Neural cell (in vitro differentiated cells): ENCODE data around the gene NCS1. TPM values are rescaled to one million over a fixed set of nuclear protein-coding genes. Genes with fewer than 3 reads are reported as not detected.

ENCODE experiments used
- H2AFZ ChIP-seq: fragments of 200-600, 300-800 bp; sonication (generic), shearing (Covaris generic); 2 replicates; pipeline ENCODE4 v1.6.0; 2014; ENCODE audit warnings: low read depth, mild to moderate bottlenecking, antibody characterized with exemption, low read length, moderate library complexity
- H3F3A ChIP-seq: fragments of 200-600 bp; shearing (Covaris generic); 2 replicates; pipeline ENCODE4 v1.6.1; 2016; ENCODE audit warnings: mild to moderate bottlenecking, moderate library complexity, mixed read lengths, antibody characterized with exemption, low read length; ENCODE audit not compliant: insufficient read depth, poor library complexity, severe bottlenecking
- H3K27ac ChIP-seq: fragments of 200-600, 300-800 bp; sonication (generic), shearing (Covaris generic); 2 replicates; pipeline ENCODE4 v1.5.1; 2014; ENCODE audit warnings: mild to moderate bottlenecking, low read length, moderate library complexity
- H3K27me3 ChIP-seq: fragments of 300-800, 200-600 bp; sonication (generic), shearing (Covaris generic); 2 replicates; pipeline ENCODE4 v1.6.0; 2014; ENCODE audit warnings: mild to moderate bottlenecking, low read depth, low read length, moderate library complexity; ENCODE audit not compliant: insufficient read depth
- H3K36me3 ChIP-seq: fragments of 300-800, 200-600 bp; sonication (generic), shearing (Covaris generic); 2 replicates; pipeline ENCODE4 v1.5.1; 2014; ENCODE audit warnings: mild to moderate bottlenecking, antibody characterized with exemption, low read length, moderate library complexity; ENCODE audit not compliant: insufficient read depth
- H3K4me2 ChIP-seq: fragments of 300-800, 200-600 bp; sonication (generic), shearing (Covaris generic); 2 replicates; pipeline ENCODE4 v1.6.0; 2014; ENCODE audit warnings: mild to moderate bottlenecking, low read length
- H3K4me3 ChIP-seq: fragments of 300-800, 200-600 bp; sonication (generic), shearing (Covaris generic); 2 replicates; pipeline ENCODE4 v1.5.1; 2014; ENCODE audit warnings: mild to moderate bottlenecking, low read length, moderate library complexity
- H3K79me2 ChIP-seq: fragments of 200-600 bp; shearing (Covaris generic); replicated peaks from 2 replicates; pipeline ENCODE4 v1.6.0; 2014; ENCODE audit warnings: mild to moderate bottlenecking, low read length, moderate library complexity; ENCODE audit not compliant: insufficient read depth
- H3K9ac ChIP-seq: fragments of 300-800, 200-600 bp; sonication (generic), shearing (Covaris generic); 2 replicates; pipeline ENCODE4 v1.6.1; 2016; ENCODE audit warnings: mild to moderate bottlenecking, low read length, mixed read lengths
- H3K9me2 ChIP-seq: fragments of 200-600 bp; shearing (Covaris generic); 2 replicates; pipeline ENCODE4 v1.6.1; 2016; ENCODE audit warnings: mild to moderate bottlenecking, low read length, mixed read lengths; ENCODE audit not compliant: insufficient read depth
- H3K9me3 ChIP-seq: fragments of 200-600, 300-800 bp; sonication (generic), shearing (Covaris generic); 2 replicates; pipeline ENCODE4 v1.6.1; 2016; ENCODE audit warnings: mild to moderate bottlenecking, mixed run types, low read length, moderate library complexity, mixed read lengths
- H4K20me1 ChIP-seq: fragments of 200-600 bp; shearing (Covaris generic); 2 replicates; pipeline ENCODE4 v1.6.1; 2016; ENCODE audit warnings: mild to moderate bottlenecking, mixed run types; ENCODE audit not compliant: insufficient read depth
- CTCF ChIP-seq: fragments of 450-650 bp; IDR thresholded peaks from 2 replicates; pipeline ENCODE4 v1.5.1; 2014; ENCODE audit warnings: antibody characterized with exemption, mild to moderate bottlenecking, moderate library complexity; ENCODE audit not compliant: poor library complexity, severe bottlenecking
- MXI1 ChIP-seq: fragments of 450-650 bp; conservative IDR thresholded peaks from 2 replicates; pipeline ENCODE4 v1.6.1; 2014; ENCODE audit warnings: antibody characterized with exemption, mild to moderate bottlenecking; ENCODE audit not compliant: poor library complexity, severe bottlenecking
- POLR2AphosphoS5 ChIP-seq: IDR thresholded peaks from 2 replicates; pipeline ENCODE4 v1.6.1; 2012
- RAD21 ChIP-seq: fragments of 450-650 bp; conservative IDR thresholded peaks from 2 replicates; pipeline ENCODE4 v1.6.1; 2014; ENCODE audit warnings: antibody characterized with exemption, mild to moderate bottlenecking, moderate library complexity
- REST ChIP-seq: IDR thresholded peaks from 2 replicates; pipeline ENCODE4 v1.6.1; 2012; ENCODE audit warnings: borderline replicate concordance
- SMC3 ChIP-seq: fragments of 450-650 bp; conservative IDR thresholded peaks from 2 replicates; pipeline ENCODE4 v1.6.1; 2014; ENCODE audit warnings: antibody characterized with exemption, mild to moderate bottlenecking, moderate library complexity; ENCODE audit not compliant: poor library complexity
- TAF1 ChIP-seq: IDR thresholded peaks from 2 replicates; pipeline ENCODE4 v1.6.1; 2012; ENCODE audit warnings: low read depth
- polyA plus RNA-seq: library from polyadenylated mRNA; depleted of rRNA; stranded (reverse); fragments of >200 nt; gene quantifications from 2 replicates; pipeline ENCODE4 v1.2.3, GENCODE V29; 2014

Gene NCS1
- polyA plus RNA-seq, 1 donor from 2014 or later = 73.3 TPM

GRCh38 chr9:130200038-130200849 is 28.0 kb downstream of the NCS1 start:
- TF ChIP-seq RAD21 (no peak), SMC3 (no peak), TAF1 (no peak), MXI1 (no peak)
- Histone ChIP-seq H3K9ac (no peak overlapping the region), H3K4me2 (no peak overlapping the region), H3K79me2 (peaks cover 4% of the 10 kb centered on the region), H4K20me1 (peaks cover 3% of the 10 kb centered on the region), H3K36me3 (no peaks in the 10 kb centered on the region), H3F3A (no peaks in the 10 kb centered on the region), H3K9me3 (no peaks in the 10 kb centered on the region), H2AFZ (no peak overlapping the region), H3K9me2 (no peaks in the 10 kb centered on the region), H3K27me3 (no peaks in the 10 kb centered on the region), H3K27ac (no peak overlapping the region), H3K4me3 (no peak overlapping the region)

GRCh38 chr9:130201399-130201873 is 29.2 kb downstream of the NCS1 start:
- Histone ChIP-seq H3K36me3 (no peaks in the 10 kb centered on the region), H2AFZ (no peak overlapping the region), H3K9me3 (no peaks in the 10 kb centered on the region), H3K27ac (no peak overlapping the region), H3K9ac (no peak overlapping the region), H3K4me2 (no peak overlapping the region), H3F3A (no peaks in the 10 kb centered on the region), H4K20me1 (peaks cover 3% of the 10 kb centered on the region), H3K79me2 (peaks cover 4% of the 10 kb centered on the region), H3K27me3 (no peaks in the 10 kb centered on the region), H3K9me2 (no peaks in the 10 kb centered on the region), H3K4me3 (no peak overlapping the region)
- no peak for TF ChIP-seq POLR2AphosphoS5
- no peak for TF ChIP-seq REST
- TF ChIP-seq CTCF = no peak

GRCh38 chr9:130201974-130202373 is 29.8 kb downstream of the NCS1 start:
- H3K9me3 ChIP-seq = no peaks in the 10 kb centered on the region
- no peaks in the 10 kb centered on the region for H3K36me3 ChIP-seq
- no peak overlapping the region for H3K4me3 ChIP-seq
- H3K4me2 ChIP-seq = no peak overlapping the region
- TF ChIP-seq MXI1 (no peak), RAD21 (no peak), CTCF (no peak), SMC3 (no peak), TAF1 (no peak), POLR2AphosphoS5 (no peak)
- H3K79me2 ChIP-seq = peaks cover 4% of the 10 kb centered on the region
- H2AFZ ChIP-seq = no peak overlapping the region
- H4K20me1 ChIP-seq = peaks cover 3% of the 10 kb centered on the region
- H3K9me2 ChIP-seq = no peaks in the 10 kb centered on the region
- no peaks in the 10 kb centered on the region for H3K27me3 ChIP-seq
- no peaks in the 10 kb centered on the region for H3F3A ChIP-seq
- H3K9ac ChIP-seq = no peak overlapping the region
- no peak overlapping the region for H3K27ac ChIP-seq
